Pancreas (tissue), 10 donors: ENCODE measurements around the gene COL9A1. TPM values are rescaled to one million over a fixed set of nuclear protein-coding genes. Genes with fewer than 3 reads are reported as not detected.
A peak's percentile ranks its signal among the peaks of the same experiment; 100 is the strongest.

Experiments
- ATAC-seq, 4 donors: fragments of 200-7000 bp; cut with Tn5 transposase; one replicate each; pipeline versions ENCODE4 v1.8.0 to v1.9.1; 2020; ENCODE audit warnings: mild to moderate bottlenecking in 4 of 4, moderate library complexity in 4 of 4
- DNase-seq, 6 donors: peaks; one replicate each; pipeline ENCODE4 v3.0.0-alpha.2; 2020
- FAIRE-seq: peaks from 2 replicates; lab custom pipeline; 2012; peaks lifted over from hg19 to GRCh38; lab: Jason Lieb, UNC
- H3K27ac ChIP-seq, 4 donors: fragments of 200-600 bp; sonication (generic); 1 replicate in 3 of 4; 2 replicates in 1 of 4; pipeline versions ENCODE4 v1.5.0 to v1.8.0; 2020
- H3K27me3 ChIP-seq, 4 donors: fragments of 200-600 bp; one replicate each; pipeline ENCODE4 v1.8.0; 2021
- H3K36me3 ChIP-seq, 3 donors: fragments of 200-600 bp; sonication (generic) in 1 of 3; one replicate each; pipeline versions ENCODE4 v1.5.0 to v1.8.0; 2020 to 2021
- H3K4me1 ChIP-seq, 3 donors: fragments of 200-600 bp; one replicate each; pipeline ENCODE4 v1.8.0; 2021
- H3K4me3 ChIP-seq, 4 donors: fragments of 200-600 bp; sonication (generic) in 2 of 4; one replicate each; pipeline versions ENCODE4 v1.5.0 to v1.8.0; 2020 to 2021
- H3K9me3 ChIP-seq, 4 donors: fragments of 200-600 bp; one replicate each; pipeline ENCODE4 v1.8.0; 2021
- CTCF ChIP-seq, 4 donors: fragments of 200-600 bp; sonication (generic) in 3 of 4; IDR thresholded peaks; one replicate each; pipeline versions ENCODE4 v1.5.0 to v1.8.0; 2021; ENCODE audit warnings: antibody characterized with exemption in 4 of 4
- WGBS, 2 donors: extraction: QIAGEN DNeasy Blood & Tissue Kit; methylation state at CpG; one replicate each; pipeline ENCODE4 v1.1.7; 2013; 5-methylcytosine and 5-hydroxymethylcytosine counted together
- intact Hi-C, 3 donors: fragments of 100-400 bp; cut with DNase I; formaldehyde crosslinking; loops; one replicate each; pipeline versions ENCODE4 v1.11.1 to v1.14.2; 2022
- polyA plus RNA-seq, 2 donors: library from polyadenylated mRNA; stranded (reverse); fragments of 200-250 nt; gene quantifications; one replicate each; pipeline ENCODE4 v1.2.3, GENCODE V29; 2013
- total RNA-seq, 6 donors: library from RNA; stranded (reverse); fragmentation: NEBNext Ultra II Directional in 4 of 6; extraction: Animal tissue kit (Norgen Biotek cat#: 25700) in 4 of 6; gene quantifications; one replicate each; pipeline versions ENCODE4 v1.2.1 to v1.2.4, GENCODE V29; 2021 to 2023
- donor health status: healthy with polysubstance abuse.
- donor health status: DM: no; HTN: no; CAD: no; lungs with moderate emphysema.
- donor health status: DM: no; HTN: no; CAD: no.
- donor health status: control.
- donor health status: control.
- donor health status: Bipolar disorder and iron deficiency.
- donor health status: DM: yes; HTN: yes; CAD: no.
- donor health status: DM: no; HTN: no; CAD: no.
- donor health status: DM: no; HTN: no; CAD: no.
- donor health status: DM: yes; HTN: yes; CAD: no.

Gene COL9A1
- total and polyA plus RNA-seq, 8 donors, result 0.09 to 1.1 (median 0.27) TPM; not detected in 3

- FAIRE-seq, result no peak
Measured at GRCh38 chr6:70315079-70315751, 12.3 kb upstream of the COL9A1 start.

GRCh38 chr6:70314296-70314695, 11.4 kb upstream of the COL9A1 start:
- no peak for FAIRE-seq
- no peak for ATAC-seq
- DNase-seq, result no peak
- Histone ChIP-seq H3K36me3 (no peaks in the 10 kb centered on the region), H3K4me3 (no peak overlapping the region), H3K9me3 (no peaks in the 10 kb centered on the region), H3K27ac (no peak overlapping the region), H3K4me1 (no peaks in the 10 kb centered on the region), H3K27me3 (no peaks in the 10 kb centered on the region)
- intact Hi-C loops, result loop anchor here in 1 of 3 donors (5.0 to 10.0 kb wide), 2 partner anchors 53 to 571 kb away; no protein-coding TSS in a partner anchor
- no peak for TF ChIP-seq CTCF (IDR thresholded peaks at IDR 0.05)
- 23 to 44% methylated on average over 4 of the region's 4 CpGs for WGBS, 2 donors

More at GRCh38 chr6:70315079-70315751, 12.3 kb upstream of the COL9A1 start:
- ATAC-seq (no peak), DNase-seq (no peak)
- Histone ChIP-seq H3K9me3 (no peaks in the 10 kb centered on the region), H3K4me1 (no peaks in the 10 kb centered on the region), H3K36me3 (no peaks in the 10 kb centered on the region), H3K27ac (no peak overlapping the region), H3K4me3 (no peak overlapping the region), H3K27me3 (no peaks in the 10 kb centered on the region)
- no peak for TF ChIP-seq CTCF (IDR thresholded peaks at IDR 0.05)
- intact Hi-C loops, result loop anchor here in 1 of 3 donors (10.0 kb wide), 1 partner anchor 570 kb away; no protein-coding TSS in a partner anchor
- WGBS, 2 donors, result 39 to 47% methylated on average over 2 of the region's 2 CpGs

- WGBS, 2 donors, result 44 to 50% methylated on average over 5 of the region's 5 CpGs
- H3K27me3 ChIP-seq, result no peaks in the 10 kb centered on the region
- no peak for FAIRE-seq
Measured at GRCh38 chr6:70312165-70312745, 9.4 kb upstream of the COL9A1 start.

GRCh38 chr6:70310063-70310694, 7.3 kb upstream of the COL9A1 start:
- Histone ChIP-seq H3K27me3 (no peaks in the 10 kb centered on the region), H3K27ac (no peak overlapping the region), H3K9me3 (no peaks in the 10 kb centered on the region), H3K36me3 (no peaks in the 10 kb centered on the region), H3K4me3 (no peak overlapping the region), H3K4me1 (no peaks in the 10 kb centered on the region)
- 19 to 20% methylated on average over 4 of the region's 4 CpGs for WGBS, 2 donors
- intact Hi-C loops, result loop anchor here in 1 of 3 donors (5.0 to 10.0 kb wide), 2 partner anchors 57 to 575 kb away; no protein-coding TSS in a partner anchor
- peak; percentile 60 for FAIRE-seq
- peak in 3 of 4 donors; percentile 50 to 61 (median 53) for TF ChIP-seq CTCF (IDR thresholded peaks at IDR 0.05)
- DNase-seq, result no peak
- ATAC-seq, result peak in 3 of 4 donors; percentile 65 to 73 (median 69)

More at GRCh38 chr6:70312165-70312745, 9.4 kb upstream of the COL9A1 start:
- Histone ChIP-seq H3K36me3 (no peaks in the 10 kb centered on the region), H3K4me1 (no peaks in the 10 kb centered on the region), H3K9me3 (no peaks in the 10 kb centered on the region), H3K27ac (no peak overlapping the region), H3K4me3 (no peak overlapping the region)
- DNase-seq (no peak), ATAC-seq (peak in 1 of 4 donors; percentile 41)
- intact Hi-C loops, result loop anchor here in 1 of 3 donors (5.0 to 10.0 kb wide), 2 partner anchors 55 to 573 kb away; no protein-coding TSS in a partner anchor
- no peak for TF ChIP-seq CTCF (IDR thresholded peaks at IDR 0.05)
